GM21717 (cell line): ENCODE data around the gene C2orf81.

Experiments used
- ATAC-seq: cut with Tn5 transposase; IDR thresholded peaks from one replicate; pipeline ENCODE4 v1.9.1; 2021; ENCODE audit warnings: mild to moderate bottlenecking, moderate library complexity; ENCODE audit not compliant: unreplicated experiment

C2orf81 gene

DNA sequence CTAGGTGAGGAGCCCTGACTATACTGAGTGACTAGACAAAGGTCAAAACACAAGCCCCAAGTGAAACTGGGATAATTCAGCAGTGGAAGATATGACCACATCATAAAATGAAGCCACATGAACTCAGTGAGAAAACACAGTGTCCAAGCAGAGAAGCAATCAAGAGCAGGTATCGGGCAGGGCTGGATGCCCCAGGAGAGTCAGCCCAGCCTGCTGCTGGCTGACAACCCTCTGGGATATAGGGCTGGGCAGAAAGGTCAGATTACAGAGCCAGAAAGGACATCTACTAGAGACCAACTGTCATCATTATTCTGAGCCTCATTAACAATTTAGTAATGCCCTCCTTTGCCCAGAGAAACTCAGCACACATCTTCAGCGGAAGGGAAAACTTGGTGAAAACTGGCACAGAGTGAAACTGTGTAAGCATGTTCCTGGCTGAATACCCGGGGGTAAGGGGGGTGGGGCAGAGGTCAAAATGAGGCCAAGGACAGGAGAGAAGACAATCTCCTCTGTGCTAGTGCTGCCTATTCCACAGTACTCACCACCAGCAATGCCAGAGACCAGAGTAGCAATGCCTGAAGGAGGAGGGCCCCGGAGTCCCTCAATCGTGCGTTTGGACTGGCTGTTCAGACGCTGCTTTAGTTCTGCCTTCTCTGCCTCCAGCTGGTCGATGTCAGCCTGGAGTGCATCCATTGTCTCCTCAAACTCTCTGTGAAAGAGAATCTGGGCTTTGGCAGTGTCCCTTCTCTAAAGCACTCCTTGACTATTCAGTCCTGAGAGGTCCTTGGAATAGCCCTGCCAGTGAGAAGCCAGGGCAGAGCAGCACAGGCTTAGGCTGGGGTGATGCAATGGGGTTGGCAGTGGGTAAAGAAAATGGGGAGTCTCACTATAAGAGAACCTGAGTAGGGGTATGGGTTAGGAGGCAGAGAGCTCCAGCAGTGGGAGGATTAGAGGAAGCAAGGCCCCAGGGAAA, 56.6 kb downstream of the C2orf81 start:
- no peak for ATAC-seq
